Fibroblast of villous mesenchyme (primary cell): Measurements from ENCODE around the gene LSMEM2. TPM values are rescaled to one million over a fixed set of nuclear protein-coding genes. Genes with fewer than 3 reads are reported as not detected.

ENCODE experiments used
- DNase-seq: peaks from one replicate; pipeline ENCODE4 v3.0.0-alpha.2; 2010; ENCODE audit warnings: low read depth
- H3K4me3 ChIP-seq: 2 replicates; pipeline ENCODE4 v1.5.1; 2011; ENCODE audit warnings: low read depth, mild to moderate bottlenecking, low read length
- total RNA-seq: library from RNA; depleted of rRNA; stranded (reverse); fragments of >200 nt; gene quantifications from 2 replicates; pipeline ENCODE4 v1.2.3, GENCODE V29; 2012
- TF ChIP-seq, protein P1 (sequence below): IDR thresholded peaks from 2 replicates; pipeline ENCODE4 v1.5.1; 2012; ENCODE audit warnings: low read depth, mild to moderate bottlenecking, low read length; ENCODE audit not compliant: insufficient read depth

Gene LSMEM2
- total RNA-seq, 1 donor, result not detected

DNA sequence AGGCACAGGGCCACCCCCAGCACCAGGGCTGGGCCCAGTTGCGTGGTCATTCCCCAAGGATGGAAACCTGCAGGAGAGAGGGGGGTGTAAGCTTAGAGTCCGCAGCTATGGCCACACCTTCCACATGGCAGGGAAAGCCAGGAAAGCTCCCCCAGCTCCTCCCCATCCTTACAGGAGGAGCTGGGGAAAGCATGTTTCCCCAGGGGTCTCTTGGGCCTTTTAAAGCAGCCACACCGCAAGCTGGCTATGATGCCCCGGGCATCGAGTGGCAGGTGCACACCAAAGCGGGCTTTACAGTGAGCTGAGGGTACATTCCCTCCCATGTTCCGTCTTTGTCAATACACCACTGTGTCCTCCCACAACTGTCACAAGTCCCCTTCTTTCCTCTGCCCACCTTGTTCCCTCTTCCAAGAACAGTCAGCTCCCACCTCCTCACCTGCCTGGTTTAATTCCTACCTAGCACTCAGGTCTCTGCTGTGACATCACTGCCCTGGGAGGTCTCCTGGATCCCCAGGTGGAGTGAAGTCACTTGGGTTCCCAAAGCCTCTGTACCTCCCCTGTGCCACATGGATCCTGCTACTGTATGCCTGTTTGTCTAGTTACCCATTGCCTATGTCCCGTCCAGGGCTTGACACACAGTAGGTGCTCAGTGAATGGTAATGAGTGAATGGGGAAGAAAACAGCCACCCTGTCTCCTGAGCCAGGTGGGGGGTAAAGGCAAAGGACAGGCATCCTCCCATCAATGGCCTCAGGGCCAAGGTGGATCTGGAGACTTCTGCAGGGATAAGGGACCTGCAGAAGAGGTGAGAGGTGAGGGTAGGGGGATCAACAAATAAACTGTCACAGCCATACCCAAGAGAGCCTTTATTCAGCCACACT is 16.9 kb downstream of the LSMEM2 start:
- H3K4me3 ChIP-seq, result no peak overlapping the region
- TF ChIP-seq, protein P1, sequence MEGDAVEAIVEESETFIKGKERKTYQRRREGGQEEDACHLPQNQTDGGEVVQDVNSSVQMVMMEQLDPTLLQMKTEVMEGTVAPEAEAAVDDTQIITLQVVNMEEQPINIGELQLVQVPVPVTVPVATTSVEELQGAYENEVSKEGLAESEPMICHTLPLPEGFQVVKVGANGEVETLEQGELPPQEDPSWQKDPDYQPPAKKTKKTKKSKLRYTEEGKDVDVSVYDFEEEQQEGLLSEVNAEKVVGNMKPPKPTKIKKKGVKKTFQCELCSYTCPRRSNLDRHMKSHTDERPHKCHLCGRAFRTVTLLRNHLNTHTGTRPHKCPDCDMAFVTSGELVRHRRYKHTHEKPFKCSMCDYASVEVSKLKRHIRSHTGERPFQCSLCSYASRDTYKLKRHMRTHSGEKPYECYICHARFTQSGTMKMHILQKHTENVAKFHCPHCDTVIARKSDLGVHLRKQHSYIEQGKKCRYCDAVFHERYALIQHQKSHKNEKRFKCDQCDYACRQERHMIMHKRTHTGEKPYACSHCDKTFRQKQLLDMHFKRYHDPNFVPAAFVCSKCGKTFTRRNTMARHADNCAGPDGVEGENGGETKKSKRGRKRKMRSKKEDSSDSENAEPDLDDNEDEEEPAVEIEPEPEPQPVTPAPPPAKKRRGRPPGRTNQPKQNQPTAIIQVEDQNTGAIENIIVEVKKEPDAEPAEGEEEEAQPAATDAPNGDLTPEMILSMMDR, result no peak
- no peak for DNase-seq

DNA sequence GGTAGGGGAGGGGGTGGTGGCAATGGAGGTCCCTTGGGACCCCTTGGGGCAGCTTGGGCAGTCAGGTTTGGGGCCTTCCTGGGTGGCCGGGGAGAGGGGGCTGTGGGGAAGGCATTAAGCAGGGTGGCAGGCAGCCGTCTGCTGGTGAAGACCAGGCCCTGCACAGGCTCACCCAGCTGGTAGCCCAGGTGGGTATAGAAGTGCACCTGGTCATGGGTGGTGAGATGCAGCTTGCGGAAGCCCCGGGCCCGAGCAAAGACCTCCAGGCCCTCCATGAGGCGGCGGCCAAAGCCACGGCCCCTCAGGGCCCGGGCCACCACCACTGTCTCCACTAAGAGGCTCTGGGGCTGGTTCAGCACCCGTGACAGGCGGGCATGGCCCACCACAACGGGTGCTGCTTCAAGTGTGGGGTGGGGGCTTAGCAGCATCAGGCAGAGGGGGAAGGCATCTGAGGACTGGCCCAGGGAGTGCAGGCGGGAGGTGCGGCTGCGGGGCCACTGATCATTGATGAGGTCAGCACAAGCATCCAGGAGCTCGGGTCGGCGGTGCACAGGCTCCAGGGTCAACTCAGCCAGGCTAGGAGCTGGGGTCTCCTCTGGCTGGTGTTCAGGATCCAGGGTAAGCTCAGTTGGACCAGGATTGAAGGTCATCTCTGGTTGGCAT is 18.0 kb downstream of the LSMEM2 start:
- DNase-seq, result no peak
- TF ChIP-seq, protein P1, result no peak
- H3K4me3 ChIP-seq, result no peak overlapping the region

DNA sequence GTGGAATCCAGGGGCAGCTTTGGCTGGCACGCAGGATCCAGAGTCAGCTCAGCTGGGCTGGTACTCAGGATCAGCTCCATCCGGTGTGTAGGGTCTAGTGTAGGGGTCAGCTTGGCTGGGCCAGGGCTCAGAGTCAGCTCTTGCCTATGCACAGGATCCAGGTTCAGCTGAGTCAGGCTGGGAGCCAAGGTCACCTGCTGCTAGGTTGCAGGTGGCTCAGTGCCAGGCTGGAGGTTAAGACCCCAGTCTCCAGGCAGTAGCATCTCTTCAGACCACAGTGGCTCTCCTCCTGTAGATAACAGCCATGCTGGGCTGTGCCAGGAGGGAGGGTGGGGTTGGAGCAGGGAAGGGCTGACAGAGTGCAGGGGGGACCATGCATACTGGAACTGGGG is 18.5 kb downstream of the LSMEM2 start:
- H3K4me3 ChIP-seq, result no peak overlapping the region
- no peak for DNase-seq
- TF ChIP-seq, protein P1, result no peak

DNA sequence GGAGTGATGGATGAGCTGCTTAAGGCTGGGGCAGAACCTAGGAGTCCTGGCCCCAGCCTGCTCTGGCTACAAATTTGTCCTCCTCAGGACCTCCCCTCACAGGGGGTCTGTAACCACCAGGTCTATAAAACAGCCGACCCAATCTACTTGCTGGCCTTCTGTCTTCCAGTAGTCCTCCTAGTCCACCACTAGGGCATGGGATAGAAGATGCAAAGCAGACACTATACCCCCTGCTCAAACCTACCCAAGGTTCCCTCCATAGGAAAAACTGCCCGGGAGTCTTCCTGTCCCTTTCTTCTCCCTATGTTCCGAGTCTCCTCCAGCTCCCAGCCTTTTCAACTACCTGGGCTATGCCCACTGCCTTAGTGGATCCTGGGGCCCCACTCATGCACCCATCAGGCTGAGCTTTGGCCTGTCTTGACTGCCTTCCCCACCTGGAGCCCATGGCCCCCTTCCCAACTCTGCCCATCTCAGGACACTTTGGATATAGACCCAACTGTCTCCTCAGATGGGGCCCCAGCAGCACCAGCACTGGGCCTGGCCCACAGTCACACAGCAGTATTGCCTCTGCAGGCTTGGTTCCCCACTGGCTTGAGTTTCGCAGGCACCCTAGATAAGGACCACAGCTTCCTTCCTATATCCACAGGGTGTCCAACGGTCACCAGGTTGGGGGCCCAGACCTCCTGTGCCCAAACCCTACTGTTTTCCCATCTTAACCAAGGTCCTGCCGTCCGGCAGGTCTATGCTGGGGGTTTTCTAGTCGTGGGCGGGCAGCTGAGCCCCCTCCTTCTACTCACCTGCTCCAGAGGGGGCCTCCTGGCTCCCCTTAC is 19.2 kb downstream of the LSMEM2 start:
- peak overlapping the region; percentile 81 for H3K4me3 ChIP-seq
- TF ChIP-seq, protein P1, result peak; percentile 21
- no peak for DNase-seq

DNA sequence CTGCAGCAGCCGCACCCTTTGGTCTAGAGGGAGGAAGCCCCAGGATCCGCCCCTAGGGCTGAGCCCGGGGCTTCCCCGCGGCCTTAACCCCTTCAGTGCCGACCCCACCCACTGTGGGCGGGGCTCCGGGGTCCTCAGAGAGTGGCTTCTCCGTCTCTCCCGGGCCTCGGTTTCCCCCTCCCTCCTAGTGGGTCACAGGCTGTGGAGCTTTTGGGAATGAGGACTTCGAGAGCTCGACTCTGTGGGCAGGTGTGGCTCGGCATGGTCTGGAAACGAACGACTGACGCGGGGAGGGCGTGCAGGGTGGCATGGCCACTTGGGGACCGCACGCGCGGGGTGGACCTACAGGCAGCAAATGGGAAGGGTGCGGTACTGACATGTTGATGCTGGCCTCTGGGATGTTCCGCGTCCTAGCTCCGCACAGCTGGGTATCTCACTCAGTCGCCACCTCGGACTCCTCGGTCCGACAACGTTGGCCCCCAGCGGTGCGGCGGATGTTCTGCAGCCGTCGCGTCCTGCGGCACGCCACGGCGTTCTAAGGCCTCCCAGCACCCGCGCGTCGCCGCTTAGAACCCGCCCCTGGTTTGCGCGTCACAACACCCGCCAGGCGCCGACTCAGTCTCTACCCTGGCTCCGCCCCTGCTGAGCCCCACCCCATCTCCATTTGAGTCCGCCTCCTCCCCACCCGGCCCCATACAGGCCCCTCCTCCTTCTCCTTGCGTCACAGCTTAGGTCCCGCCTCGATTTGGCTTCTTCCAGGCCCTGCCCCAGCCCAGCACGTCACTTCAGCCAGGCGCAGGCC is 20.1 kb downstream of the LSMEM2 start, which contains the start of the genes HYAL3 and NAA80:
HYAL3 (minus strand) TSS at position 570 of the 802 bp plus-strand sequence. CDS start 3,803 bp downstream, outside the sequence.
NAA80 (minus strand) TSS at position 570 of the 802 bp plus-strand sequence. CDS start 1,942 bp downstream, outside the sequence.
- TF ChIP-seq, protein P1, result no peak
- H3K4me3 ChIP-seq, result peak within 1 kb of the TSS; percentile 81
- peak; percentile 100 for DNase-seq

DNA sequence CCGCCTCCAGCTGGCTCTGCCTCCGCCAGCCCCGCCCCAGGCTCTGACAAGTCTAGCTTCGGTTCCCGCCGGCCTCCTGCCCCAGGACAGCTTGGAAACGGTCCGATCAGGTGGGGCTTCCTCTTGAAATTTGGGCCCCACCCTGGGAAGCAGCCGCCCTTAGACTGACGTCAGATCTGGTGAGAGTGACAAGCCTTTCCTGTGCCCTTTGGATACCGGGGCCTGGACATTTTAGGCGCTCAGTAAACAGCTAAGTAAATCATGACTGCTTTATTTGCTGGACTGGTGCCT is 20.7 kb downstream of the LSMEM2 start:
- DNase-seq, result no peak
- H3K4me3 ChIP-seq, result peak overlapping the region; percentile 58

More for the DNA sequence above, 20.7 kb downstream of the LSMEM2 start:
- TF ChIP-seq, protein P1, result no peak
